ENCODE measurements around the gene NUDT1.

Gene NUDT1

GRCh38 chr7:2205036-2205780 is 36.8 kb upstream of the NUDT1 start:
- no peak for DNase-seq

- DNase-seq: no peak
These were observed 33.3 kb upstream of the NUDT1 start for GRCh38 chr7:2208712-2209111.

- DNase-seq: peak; percentile 58
These were observed 32.7 kb upstream of the NUDT1 start for GRCh38 chr7:2209146-2209960.

GRCh38 chr7:2209961-2210323 is 32.1 kb upstream of the NUDT1 start:
- DNase-seq: no peak

GRCh38 chr7:2210551-2211258 is 31.3 kb upstream of the NUDT1 start:
- no peak for DNase-seq

GRCh38 chr7:2211259-2211880 is 30.7 kb upstream of the NUDT1 start:
- no peak for DNase-seq

GRCh38 chr7:2211926-2212325 is 30.1 kb upstream of the NUDT1 start:
- DNase-seq: no peak

GRCh38 chr7:2212906-2213305 is 29.1 kb upstream of the NUDT1 start:
- DNase-seq: no peak

- DNase-seq: no peak
These were observed 28.3 kb upstream of the NUDT1 start for GRCh38 chr7:2213551-2214215.

GRCh38 chr7:2214636-2215035 is 27.4 kb upstream of the NUDT1 start:
- no peak for DNase-seq

GRCh38 chr7:2215851-2216250 is 26.2 kb upstream of the NUDT1 start:
- no peak for DNase-seq

- DNase-seq: no peak
These were observed 24.8 kb upstream of the NUDT1 start for GRCh38 chr7:2217206-2217605.

- DNase-seq: no peak
These were observed 24.1 kb upstream of the NUDT1 start for GRCh38 chr7:2217716-2218443.

- DNase-seq: no peak
These were observed 23.6 kb upstream of the NUDT1 start for GRCh38 chr7:2218444-2218785.

- no peak for DNase-seq
These were observed 22.9 kb upstream of the NUDT1 start for GRCh38 chr7:2219136-2219535.

GRCh38 chr7:2219606-2220005 is 22.4 kb upstream of the NUDT1 start:
- DNase-seq: no peak

GRCh38 chr7:2220030-2220429 is 22.0 kb upstream of the NUDT1 start:
- no peak for DNase-seq

- no peak for DNase-seq
These were observed 21.5 kb upstream of the NUDT1 start for GRCh38 chr7:2220506-2220905.

GRCh38 chr7:2220954-2221353 is 21.1 kb upstream of the NUDT1 start:
- no peak for DNase-seq

- no peak for DNase-seq
These were observed 19.5 kb upstream of the NUDT1 start for GRCh38 chr7:2222516-2222915.

- DNase-seq: no peak
These were observed 18.7 kb upstream of the NUDT1 start for GRCh38 chr7:2223321-2223720.

- no peak for DNase-seq
These were observed 17.5 kb upstream of the NUDT1 start for GRCh38 chr7:2224491-2224928.

All from NCI-H1694 (cell line).